GM12878 (cell line): ENCODE data around the gene C20orf144.

Source experiments
- NFIC ChIP-seq: IDR thresholded peaks from 2 replicates; pipeline ENCODE4 v1.6.1; 2012; ENCODE audit warnings: low read depth, mild to moderate bottlenecking, inconsistent platforms, low read length, moderate library complexity
- RAD21 ChIP-seq: IDR thresholded peaks from 2 replicates; pipeline ENCODE4 v1.6.1; 2011; ENCODE audit warnings: mild to moderate bottlenecking, low read depth, low read length, moderate library complexity; ENCODE audit not compliant: insufficient read depth
- TBL1XR1 ChIP-seq: IDR thresholded peaks from 2 replicates; pipeline ENCODE4 v1.6.1; 2012; ENCODE audit warnings: low read depth, low read length, improper control_type of control experiment
- TF ChIP-seq, protein P1 (sequence below): fragments of 450-650 bp; formaldehyde crosslinking; IDR thresholded peaks from 2 replicates; pipeline ENCODE4 v1.5.0; 2022; ENCODE audit warnings: mild to moderate bottlenecking, missing genetic modification characterization
- TF ChIP-seq, protein P2 (sequence below), 3 experiments: IDR thresholded peaks in 2 of 3; conservative IDR thresholded peaks in 1 of 3; 2 replicates each; pipeline ENCODE4 v1.5.1; 2011; ENCODE audit warnings: low read depth in 3 of 3, low read length in 3 of 3, mild to moderate bottlenecking in 3 of 3, control low read depth in 2 of 3, moderate library complexity in 2 of 3, inconsistent platforms in 1 of 3, mixed read lengths in 1 of 3; ENCODE audit not compliant: control insufficient read depth in 2 of 3, insufficient read depth in 1 of 3; ENCODE audit errors: extremely low read depth in 1 of 3

DNA sequence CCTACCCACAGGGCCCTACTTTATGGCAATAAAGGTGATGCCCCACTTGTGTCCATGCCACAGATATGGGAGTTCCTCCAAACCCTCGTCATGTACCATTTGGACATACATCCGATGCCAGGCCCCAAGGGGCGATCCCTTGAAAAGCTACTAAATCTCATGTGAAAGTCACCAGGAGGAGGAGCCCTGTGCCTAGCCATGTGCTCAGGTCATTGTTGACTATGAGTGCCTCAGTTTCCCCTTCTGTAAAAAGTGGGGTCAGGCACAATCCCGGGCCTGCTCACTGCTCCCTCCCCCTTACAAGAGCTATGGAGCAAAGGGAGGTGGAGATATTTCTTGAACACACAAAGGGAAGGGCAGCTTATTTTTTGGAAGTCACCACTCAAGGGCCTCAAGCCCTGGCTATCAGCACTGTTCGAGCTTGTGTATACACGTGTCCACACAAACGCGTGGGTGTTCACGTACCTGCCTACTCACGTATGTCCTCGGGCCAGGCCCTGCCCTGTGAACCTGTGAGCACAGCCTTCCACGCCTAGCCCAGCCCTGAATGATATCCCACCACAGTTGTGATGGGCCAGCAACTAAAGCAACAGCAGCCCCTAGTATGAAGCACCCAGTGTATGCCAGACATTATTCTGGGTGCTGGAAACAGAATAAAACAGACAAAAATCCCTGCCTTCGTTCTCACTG is 6.5 kb downstream of the C20orf144 start:
- TF ChIP-seq TBL1XR1 (no peak), NFIC (no peak), RAD21 (no peak)
- TF ChIP-seq, protein P1, sequence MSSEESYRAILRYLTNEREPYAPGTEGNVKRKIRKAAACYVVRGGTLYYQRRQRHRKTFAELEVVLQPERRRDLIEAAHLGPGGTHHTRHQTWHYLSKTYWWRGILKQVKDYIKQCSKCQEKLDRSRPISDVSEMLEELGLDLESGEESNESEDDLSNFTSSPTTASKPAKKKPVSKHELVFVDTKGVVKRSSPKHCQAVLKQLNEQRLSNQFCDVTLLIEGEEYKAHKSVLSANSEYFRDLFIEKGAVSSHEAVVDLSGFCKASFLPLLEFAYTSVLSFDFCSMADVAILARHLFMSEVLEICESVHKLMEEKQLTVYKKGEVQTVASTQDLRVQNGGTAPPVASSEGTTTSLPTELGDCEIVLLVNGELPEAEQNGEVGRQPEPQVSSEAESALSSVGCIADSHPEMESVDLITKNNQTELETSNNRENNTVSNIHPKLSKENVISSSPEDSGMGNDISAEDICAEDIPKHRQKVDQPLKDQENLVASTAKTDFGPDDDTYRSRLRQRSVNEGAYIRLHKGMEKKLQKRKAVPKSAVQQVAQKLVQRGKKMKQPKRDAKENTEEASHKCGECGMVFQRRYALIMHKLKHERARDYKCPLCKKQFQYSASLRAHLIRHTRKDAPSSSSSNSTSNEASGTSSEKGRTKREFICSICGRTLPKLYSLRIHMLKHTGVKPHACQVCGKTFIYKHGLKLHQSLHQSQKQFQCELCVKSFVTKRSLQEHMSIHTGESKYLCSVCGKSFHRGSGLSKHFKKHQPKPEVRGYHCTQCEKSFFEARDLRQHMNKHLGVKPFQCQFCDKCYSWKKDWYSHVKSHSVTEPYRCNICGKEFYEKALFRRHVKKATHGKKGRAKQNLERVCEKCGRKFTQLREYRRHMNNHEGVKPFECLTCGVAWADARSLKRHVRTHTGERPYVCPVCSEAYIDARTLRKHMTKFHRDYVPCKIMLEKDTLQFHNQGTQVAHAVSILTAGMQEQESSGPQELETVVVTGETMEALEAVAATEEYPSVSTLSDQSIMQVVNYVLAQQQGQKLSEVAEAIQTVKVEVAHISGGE (CRISPR knock-in tag), result no peak
- TF ChIP-seq, protein P2, sequence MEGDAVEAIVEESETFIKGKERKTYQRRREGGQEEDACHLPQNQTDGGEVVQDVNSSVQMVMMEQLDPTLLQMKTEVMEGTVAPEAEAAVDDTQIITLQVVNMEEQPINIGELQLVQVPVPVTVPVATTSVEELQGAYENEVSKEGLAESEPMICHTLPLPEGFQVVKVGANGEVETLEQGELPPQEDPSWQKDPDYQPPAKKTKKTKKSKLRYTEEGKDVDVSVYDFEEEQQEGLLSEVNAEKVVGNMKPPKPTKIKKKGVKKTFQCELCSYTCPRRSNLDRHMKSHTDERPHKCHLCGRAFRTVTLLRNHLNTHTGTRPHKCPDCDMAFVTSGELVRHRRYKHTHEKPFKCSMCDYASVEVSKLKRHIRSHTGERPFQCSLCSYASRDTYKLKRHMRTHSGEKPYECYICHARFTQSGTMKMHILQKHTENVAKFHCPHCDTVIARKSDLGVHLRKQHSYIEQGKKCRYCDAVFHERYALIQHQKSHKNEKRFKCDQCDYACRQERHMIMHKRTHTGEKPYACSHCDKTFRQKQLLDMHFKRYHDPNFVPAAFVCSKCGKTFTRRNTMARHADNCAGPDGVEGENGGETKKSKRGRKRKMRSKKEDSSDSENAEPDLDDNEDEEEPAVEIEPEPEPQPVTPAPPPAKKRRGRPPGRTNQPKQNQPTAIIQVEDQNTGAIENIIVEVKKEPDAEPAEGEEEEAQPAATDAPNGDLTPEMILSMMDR (IDR thresholded peaks at IDR 0.05 in 2 of 3, conservative IDR thresholded peaks at IDR 0.05 in 1 of 3; ENCODE audit: control insufficient read depth in 2 of 3, extremely low read depth in 1 of 3, insufficient read depth in 1 of 3, low read depth in 3 of 3, low read length in 3 of 3), result no peak
